Brain microvascular endothelial cell (primary cell): ENCODE measurements around the gene MCTP2.
"Not testable (repeated sequence)": the region's sequence is repeated elsewhere in the genome, so short reads cannot be mapped to it uniquely, and the experiment has no call there.

Source experiments
- DNase-seq: peaks from one replicate; pipeline ENCODE4 v3.0.0-alpha.2; 2020
- H3K27ac ChIP-seq: fragments of 250-450 bp; sonication (Bioruptor Pico); 2 replicates; pipeline ENCODE4 v1.5.1; 2020; ENCODE audit warnings: mild to moderate bottlenecking, moderate library complexity
- H3K27me3 ChIP-seq: fragments of 250-450 bp; sonication (Bioruptor Pico); replicated peaks from 2 replicates; pipeline ENCODE4 v1.5.1; 2020; ENCODE audit warnings: mild to moderate bottlenecking
- H3K36me3 ChIP-seq: fragments of 250-450 bp; sonication (Bioruptor Pico); replicated peaks from 2 replicates; pipeline ENCODE4 v1.5.1; 2020; ENCODE audit warnings: mild to moderate bottlenecking
- H3K4me3 ChIP-seq: 2 replicates; pipeline ENCODE4 v1.5.1; 2011; ENCODE audit warnings: low read depth, mild to moderate bottlenecking, control low read depth, low read length, moderate library complexity
- in situ Hi-C: cut with HindIII; loops from 2 replicates; pipeline ENCODE4 v1.10.0; 2017; ENCODE audit warnings: low sequenced_read_pairs, low pct_ligation_motif_present
- TF ChIP-seq, protein P1 (sequence below): IDR thresholded peaks from 2 replicates; pipeline ENCODE4 v1.5.1; 2011; ENCODE audit warnings: low read depth, mild to moderate bottlenecking, moderate library complexity, low read length, control low read depth, inconsistent platforms; ENCODE audit errors: missing control alignments

MCTP2 gene

DNA sequence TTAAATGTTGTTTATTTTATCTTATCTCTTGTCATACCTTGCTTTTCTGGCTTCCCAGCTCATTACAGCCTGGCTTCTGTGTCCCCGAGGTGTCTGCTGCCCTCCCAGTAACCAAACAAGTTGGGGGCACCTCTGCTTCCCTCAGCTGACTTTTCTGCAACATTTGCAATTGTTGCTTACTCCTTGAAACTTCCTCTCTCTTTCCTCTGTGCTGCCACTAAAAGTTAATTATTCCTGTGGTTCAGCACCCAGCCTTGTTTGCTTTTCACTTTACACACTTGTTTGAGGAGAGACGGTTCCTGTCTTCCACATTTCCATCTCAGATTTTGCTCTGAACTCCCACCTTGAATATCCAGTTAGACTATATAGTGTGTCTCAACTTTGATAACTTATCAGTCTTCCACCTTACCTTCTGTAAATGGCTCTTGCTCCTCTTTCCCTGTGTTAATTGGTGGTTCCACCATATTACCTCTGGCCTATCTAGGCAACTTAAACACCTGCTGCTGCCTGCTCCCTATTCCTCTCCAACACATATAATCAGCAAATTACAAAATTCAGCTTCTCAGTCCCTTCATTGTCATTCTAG is 21.6 kb downstream of the MCTP2 start:
- in situ Hi-C loops: no loop called here
- Histone ChIP-seq H3K4me3 (no peak overlapping the region), H3K36me3 (no peaks in the 10 kb centered on the region), H3K27ac (no peak overlapping the region), H3K27me3 (no peaks in the 10 kb centered on the region)
- TF ChIP-seq, protein P1, sequence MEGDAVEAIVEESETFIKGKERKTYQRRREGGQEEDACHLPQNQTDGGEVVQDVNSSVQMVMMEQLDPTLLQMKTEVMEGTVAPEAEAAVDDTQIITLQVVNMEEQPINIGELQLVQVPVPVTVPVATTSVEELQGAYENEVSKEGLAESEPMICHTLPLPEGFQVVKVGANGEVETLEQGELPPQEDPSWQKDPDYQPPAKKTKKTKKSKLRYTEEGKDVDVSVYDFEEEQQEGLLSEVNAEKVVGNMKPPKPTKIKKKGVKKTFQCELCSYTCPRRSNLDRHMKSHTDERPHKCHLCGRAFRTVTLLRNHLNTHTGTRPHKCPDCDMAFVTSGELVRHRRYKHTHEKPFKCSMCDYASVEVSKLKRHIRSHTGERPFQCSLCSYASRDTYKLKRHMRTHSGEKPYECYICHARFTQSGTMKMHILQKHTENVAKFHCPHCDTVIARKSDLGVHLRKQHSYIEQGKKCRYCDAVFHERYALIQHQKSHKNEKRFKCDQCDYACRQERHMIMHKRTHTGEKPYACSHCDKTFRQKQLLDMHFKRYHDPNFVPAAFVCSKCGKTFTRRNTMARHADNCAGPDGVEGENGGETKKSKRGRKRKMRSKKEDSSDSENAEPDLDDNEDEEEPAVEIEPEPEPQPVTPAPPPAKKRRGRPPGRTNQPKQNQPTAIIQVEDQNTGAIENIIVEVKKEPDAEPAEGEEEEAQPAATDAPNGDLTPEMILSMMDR: no peak
- no peak for DNase-seq

DNA sequence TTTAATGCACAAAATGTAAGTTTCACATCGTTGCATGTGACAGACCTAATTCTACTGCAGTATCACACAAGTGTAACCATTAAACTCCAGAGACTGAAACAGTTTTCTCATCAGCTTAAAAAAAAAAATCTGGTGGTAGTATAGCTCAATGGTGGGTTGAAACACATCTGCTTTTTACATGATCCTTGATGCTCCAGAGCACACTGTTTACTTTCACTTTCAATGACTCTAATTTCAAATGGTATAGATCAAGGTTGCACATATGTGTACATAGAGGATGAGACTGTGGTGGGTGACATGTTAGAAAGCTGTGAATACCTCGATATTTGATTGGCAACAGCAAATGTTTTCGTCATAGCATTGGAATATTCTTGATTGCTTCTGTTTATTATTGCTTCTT is 22.4 kb downstream of the MCTP2 start:
- H3K4me3 ChIP-seq: no peak overlapping the region
- H3K27ac ChIP-seq: no peak overlapping the region
- TF ChIP-seq, protein P1: no peak
- H3K27me3 ChIP-seq: no peaks in the 10 kb centered on the region
- in situ Hi-C loops: no loop called here
- H3K36me3 ChIP-seq: no peaks in the 10 kb centered on the region
- DNase-seq: no peak

DNA sequence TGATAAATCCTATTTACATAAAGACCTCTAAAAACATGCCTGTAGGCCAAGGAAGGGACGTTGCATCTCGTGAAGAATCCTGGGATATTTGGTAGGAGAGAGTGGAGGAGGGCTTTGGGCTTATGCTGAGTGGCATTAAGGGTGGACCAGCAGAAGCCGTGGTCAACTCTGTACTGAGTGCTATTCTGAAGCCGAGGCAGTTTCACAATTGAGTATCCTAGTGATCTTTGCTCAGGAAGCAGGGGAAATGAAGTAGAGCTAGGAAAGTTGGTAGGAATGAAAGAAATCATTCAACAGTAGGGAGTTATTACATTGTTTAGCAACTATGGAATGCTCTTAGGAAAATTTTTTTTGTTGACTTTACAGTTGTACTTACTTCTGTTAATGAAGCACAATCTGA is 24.2 kb downstream of the MCTP2 start:
- H3K36me3 ChIP-seq: no peaks in the 10 kb centered on the region
- TF ChIP-seq, protein P1: no peak
- no peak for DNase-seq
- no peak overlapping the region for H3K27ac ChIP-seq
- H3K27me3 ChIP-seq: no peaks in the 10 kb centered on the region
- H3K4me3 ChIP-seq: no peak overlapping the region
- in situ Hi-C loops: no loop called here

DNA sequence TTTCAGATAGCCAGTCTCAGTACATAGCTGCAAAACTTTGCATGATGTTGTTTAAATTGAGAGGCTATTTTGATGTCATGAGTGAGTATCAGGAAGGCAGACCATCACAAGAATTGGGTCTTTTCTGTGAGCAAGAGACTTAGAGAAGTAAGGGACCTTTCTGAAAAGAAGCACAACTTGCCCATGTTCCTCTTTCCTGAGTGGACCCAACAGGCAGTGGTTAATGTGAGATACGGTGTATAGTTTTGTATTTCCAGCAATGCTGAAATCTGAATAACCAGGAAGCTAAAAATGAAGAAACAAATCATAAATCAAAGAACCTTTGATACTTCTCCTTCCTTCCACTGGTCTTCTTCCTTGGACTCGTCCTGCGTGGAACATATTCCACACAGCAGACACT is 25.1 kb downstream of the MCTP2 start:
- no peak for DNase-seq
- in situ Hi-C loops: no loop called here
- Histone ChIP-seq H3K27me3 (no peaks in the 10 kb centered on the region), H3K4me3 (no peak overlapping the region), H3K36me3 (no peaks in the 10 kb centered on the region), H3K27ac (no peak overlapping the region)
- TF ChIP-seq, protein P1: no peak

DNA sequence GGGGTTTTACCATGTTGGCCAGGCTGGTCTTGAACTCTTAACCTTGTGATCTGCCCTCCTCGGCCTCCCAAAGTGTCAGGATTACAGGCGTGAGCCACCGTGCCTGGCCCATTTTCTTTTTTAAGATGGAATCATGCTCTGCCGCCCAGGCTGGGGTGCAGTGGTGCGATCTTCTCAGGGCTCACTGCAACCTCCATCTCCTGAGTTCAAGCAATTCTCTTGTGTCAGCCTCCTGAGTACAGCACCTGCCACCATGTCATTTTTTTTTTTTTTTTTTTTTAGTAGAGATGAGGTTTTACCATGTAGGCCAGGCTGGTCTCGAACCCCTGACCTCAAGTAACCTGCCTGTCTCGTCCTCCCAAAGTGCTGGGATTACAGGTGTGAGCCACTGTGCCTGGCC is 26.4 kb downstream of the MCTP2 start:
- in situ Hi-C loops, H3K27ac ChIP-seq, DNase-seq, H3K4me3 ChIP-seq, H3K27me3 ChIP-seq, H3K36me3 ChIP-seq: not testable (repeated sequence)

DNA sequence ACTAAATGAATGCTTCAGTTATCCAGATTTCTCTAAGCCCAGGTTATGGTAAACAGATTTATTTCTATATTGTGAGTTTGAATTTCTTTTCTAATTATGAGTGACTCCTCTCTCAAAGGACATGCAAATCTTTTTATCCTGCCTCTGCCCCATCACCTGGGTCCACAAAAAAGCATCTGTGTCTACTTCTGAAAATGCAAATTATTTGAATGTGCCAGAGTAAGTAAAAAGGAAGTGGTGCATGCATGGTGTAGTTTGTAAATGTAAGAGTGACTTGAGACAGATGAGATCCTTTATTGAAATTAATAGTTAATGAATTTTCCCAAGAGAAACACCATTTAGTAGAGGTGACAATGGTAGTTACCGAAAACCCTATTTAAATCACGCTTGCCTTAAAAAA is 26.9 kb downstream of the MCTP2 start:
- H3K27ac ChIP-seq: no peak overlapping the region
- TF ChIP-seq, protein P1: no peak
- in situ Hi-C loops: no loop called here
- H3K4me3 ChIP-seq: no peak overlapping the region
- no peaks in the 10 kb centered on the region for H3K27me3 ChIP-seq
- no peak for DNase-seq
- H3K36me3 ChIP-seq: no peaks in the 10 kb centered on the region
